Measurements from ENCODE around the gene SH3GL2.

GRCh38 chr9:17795744-17796143 is 216.9 kb downstream of the SH3GL2 start:
- no peak for TF ChIP-seq CTCF (IDR thresholded peaks at IDR 0.05; ENCODE audit: borderline replicate concordance, extremely low read depth, low read length, poor library complexity, severe bottlenecking)
- TF ChIP-seq EZH2 (IDR thresholded peaks at IDR 0.05; ENCODE audit: borderline replicate concordance, low read depth, low read length, severe bottlenecking): no peak

Measured in DND-41 (cell line).